NOMO-1 (cell line): Measurements from ENCODE around the gene PLCD3.

Experiments used
- DNase-seq, 2 experiments: peaks; one replicate each; lab custom pipeline; 2025; ENCODE audit not compliant: unreplicated experiment in 2 of 2; lab: John Stamatoyannopoulos, UW

The PLCD3 gene

DNA sequence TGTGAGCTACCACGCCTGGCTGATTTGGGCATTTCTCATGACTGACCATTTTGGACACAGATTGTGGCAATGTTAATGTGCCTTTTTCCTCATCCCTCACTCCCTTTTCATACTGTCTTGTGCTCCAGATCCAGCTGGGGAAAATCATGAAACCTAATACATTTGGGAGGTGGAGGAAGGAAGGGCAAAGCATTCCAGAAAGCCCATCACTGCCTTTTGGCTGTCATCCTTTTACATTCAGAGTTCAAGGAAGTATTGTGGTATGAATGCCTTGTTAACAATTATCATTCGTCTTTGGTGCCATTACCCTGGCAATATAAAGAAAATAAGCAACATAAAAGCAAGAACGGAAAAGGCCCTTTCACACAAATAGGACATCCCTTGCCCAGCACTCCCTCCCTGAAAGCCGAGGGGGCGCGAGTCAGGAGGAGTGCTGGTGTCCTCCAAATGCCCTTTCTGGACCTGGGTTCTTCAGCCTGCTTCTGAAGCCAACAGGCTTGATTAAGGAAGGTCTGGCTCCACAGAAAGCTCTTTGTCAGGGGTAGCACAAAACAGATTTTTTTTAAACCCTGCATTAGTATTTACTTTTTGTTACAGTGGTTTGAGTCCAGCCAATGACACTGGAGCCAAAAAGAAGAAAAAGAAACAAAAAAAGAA is 51.1 kb downstream of the PLCD3 start:
- no peak for DNase-seq

DNA sequence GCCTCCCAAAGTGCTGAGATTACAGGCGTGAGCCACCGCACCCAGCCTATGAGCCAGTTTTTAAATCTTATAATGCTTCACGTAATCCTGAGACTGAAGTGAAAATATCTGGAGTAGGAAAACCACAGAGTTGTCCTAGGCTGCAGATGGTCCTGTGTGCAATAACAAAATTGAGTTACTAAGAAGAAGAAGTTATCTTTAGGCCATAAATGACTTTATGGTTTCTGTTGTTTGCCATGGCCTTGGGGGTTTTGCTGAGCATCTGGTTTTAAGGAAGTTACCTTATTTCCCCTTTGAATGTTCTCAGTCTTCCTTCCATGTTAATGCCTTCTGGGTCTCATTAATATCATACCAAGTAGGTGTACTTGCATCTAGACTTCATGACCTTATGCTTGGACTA is 54.7 kb downstream of the PLCD3 start:
- DNase-seq: peak; percentile 90 to 98

DNA sequence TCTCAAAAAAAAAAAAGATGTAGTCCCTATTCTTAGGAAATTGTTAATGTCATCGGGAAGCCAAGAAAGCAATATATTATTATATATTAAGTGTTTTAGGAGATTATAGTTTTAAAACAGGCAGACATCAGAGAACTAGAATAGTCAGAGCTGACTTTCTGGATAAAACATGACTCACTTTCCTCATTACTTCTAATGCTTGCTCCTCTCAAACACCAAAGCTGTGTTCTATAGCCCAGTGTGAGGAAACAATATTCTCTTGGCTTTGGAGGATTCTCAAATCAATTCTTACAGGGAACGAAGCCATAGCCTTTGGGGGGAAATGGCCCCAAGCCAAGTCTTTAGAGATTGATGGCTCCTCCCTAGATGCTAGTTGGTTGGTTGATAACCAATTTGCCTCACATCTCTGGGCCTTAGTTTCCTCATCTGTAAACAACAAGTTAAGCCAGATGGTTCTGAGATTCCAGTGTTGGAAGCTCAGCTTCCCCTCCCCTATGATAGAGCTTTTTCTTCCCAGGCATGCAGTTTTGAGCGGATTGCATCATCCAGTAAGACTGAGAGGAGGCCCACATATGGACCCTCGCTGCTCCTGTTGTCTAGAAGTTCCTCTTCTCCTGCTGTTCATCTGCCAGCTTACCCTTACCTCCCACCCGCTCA is 58.8 kb downstream of the PLCD3 start:
- peak in 1 of 2 experiments; percentile 36 for DNase-seq

DNA sequence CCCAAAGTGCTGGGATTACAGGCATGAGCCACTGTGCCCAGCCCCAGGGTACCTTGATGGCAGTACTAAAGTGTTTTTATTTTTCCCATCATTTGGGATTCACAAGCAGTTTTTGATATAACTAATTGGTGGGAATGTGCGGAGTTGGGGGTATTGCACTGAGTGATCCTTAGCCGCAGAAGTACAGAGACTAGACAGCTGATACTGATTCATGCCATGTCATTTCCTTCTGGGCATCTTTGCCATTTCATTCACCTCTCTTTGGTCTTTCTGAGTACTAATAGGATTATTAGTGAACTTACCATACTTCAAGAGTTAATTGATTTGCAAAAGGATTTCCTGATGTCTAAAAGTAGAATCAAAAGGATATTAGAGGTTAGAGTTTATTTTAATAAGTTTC is 61.5 kb downstream of the PLCD3 start:
- DNase-seq: no peak

DNA sequence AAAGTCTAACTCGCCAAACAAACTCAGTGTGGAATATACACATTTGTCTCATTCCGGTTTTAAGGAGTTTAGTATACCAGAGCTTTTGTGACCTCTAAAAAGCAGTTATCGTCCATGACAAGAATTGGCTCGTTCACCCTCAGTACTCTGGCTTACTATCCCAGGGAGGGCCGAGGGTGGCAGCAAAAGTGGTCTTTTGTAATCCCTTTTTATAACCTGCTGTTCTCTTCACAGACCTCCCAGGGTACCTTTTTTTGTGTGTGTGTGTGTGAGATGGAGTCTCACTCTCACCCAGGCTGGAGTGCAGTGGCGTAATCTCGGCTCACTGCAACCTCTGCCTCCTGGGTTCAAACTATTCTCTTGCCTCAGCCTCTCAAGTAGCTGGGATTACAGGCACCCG is 62.3 kb downstream of the PLCD3 start:
- DNase-seq: no peak

DNA sequence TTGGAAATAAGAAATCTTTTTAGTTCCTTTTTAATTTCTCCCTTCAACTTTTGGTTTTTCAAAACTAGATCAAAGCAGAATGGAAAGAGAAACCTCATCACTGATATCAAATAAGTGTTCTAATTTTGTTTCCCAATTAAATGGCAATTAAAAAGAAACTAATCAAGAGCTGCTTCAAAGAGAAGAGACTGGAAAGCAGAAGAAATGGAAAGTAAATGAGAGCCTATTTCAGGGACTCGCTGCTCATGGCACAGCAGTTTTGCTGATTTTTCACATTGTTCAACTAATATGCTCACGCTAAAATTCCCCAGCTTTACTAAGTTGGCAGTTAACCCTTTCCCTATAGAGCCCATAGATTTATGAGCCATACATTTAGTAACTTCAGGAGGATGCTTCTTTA is 64.7 kb downstream of the PLCD3 start:
- no peak for DNase-seq

DNA sequence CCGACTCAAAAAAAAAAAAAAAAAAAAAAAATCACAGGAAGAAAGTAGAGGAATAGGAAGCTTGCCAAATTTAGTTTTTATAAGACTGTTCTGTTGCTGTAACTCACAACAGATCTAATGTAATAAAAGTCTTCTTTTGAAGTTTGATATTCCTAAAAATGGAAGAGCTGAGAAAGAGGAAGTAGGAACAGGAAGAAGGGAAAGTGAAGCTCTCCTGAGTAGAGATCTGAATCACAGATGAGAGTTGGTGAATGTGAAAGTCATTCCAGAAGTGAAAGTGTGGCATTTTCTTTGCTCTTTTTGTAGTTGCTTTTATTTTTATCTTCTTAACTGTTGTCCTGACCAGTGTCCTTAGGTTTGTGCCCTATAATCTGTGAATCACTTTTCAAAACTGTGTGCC is 69.1 kb downstream of the PLCD3 start:
- peak in 1 of 2 experiments; percentile 58 for DNase-seq

DNA sequence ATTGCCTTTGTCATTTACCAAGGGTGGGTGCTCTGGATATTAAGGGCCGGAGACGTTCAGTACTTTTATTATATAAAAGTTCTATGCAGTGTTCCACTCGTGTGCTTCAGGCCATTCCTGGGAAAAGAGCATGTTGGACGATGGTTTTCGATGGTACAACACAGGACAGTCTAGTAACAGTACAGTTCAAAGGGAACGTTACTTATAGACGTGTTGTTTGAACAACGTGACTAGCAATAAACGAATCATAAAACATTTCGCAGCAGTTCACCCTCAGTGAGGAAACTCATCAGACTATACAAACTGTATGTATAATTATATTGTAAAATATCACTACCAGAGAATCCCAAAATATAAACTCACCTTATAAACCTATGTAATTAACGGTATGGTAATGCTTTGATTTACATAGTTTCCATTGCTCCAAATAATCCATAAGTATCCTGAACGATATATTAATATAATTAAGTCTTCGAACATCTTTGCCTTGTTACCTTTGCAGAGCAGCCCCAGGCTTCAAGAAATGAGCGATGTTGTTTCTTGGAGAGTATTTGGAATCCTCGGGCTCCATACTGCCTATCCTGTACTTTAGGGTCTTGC is 70.6 kb downstream of the PLCD3 start:
- no peak for DNase-seq

DNA sequence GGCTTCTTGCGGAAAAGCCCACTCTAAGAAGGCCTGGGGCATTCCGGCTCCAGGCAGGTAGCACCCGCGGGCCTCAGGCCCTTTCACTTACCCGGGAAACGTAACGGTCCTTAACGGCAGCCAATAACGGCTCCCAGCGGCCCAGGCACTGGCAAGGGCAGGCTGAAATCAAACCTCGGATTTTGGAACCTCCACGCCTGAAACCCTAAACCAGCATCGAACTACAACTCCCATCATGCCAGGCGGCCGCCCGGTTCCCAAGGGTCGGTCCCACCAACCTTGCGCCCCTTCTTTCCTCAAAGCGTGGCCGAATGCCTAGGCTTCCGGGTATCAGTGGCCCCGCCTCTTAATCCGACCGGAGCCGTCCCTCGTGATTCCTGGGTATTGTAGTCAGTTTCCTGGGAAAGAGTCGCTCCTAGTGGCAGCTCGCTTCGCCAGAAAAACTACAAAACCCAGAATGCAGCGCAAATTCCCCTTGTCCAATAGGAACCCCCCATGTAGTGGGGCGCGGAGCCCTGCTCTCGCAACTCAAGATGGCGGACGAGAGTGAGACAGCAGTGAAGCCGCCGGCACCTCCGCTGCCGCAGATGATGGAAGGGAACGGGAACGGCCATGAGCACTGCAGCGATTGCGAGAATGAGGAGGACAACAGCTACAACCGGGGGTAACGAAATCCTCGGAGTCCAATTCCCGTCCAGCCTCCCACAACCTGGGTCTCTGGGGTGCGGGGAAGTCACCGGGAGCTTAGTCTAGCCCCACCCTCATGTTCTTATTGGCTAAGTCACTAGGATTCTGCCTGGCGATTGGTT is 71.3 kb downstream of the PLCD3 start, which contains the start of gene NMT1:
Gene NMT1, plus strand, starts transcription at position 521 of the 809 bp plus-strand sequence. Its CDS starts 13 bp downstream, at position 534.
- peak; percentile 97 to 99 for DNase-seq

DNA sequence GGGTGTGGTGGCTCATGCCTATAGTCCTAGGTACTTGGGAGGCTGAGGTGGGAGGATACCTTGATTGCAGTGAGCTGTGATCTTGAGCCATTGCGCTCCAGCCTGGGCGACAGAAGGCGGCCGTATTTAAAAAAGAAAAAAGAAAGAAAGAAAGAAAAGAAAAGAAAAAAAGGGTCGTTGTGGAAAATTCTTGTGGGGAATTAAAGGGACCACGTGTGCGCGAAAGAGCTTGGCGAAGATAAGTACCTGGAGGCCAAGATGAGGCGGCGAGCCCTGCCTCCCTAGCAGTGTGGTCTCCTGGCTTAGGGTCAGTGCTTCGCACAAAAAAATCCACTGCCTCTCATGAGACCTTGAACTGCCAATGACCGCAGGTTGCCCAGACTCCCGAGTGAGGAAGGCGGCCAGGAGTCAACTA is 71.9 kb downstream of the PLCD3 start:
- peak in 1 of 2 experiments; percentile 38 for DNase-seq
